Amygdala (tissue), 56 donors: ENCODE measurements around the gene GTPBP6.
"Not testable (repeated sequence)": the region's sequence is repeated elsewhere in the genome, so short reads cannot be mapped to it uniquely, and the experiment has no call there.

ENCODE experiments used
- DNase-seq, 56 donors: peaks; one replicate each; lab custom pipeline; 2025; lab: John Stamatoyannopoulos, UW

Gene GTPBP6

DNA sequence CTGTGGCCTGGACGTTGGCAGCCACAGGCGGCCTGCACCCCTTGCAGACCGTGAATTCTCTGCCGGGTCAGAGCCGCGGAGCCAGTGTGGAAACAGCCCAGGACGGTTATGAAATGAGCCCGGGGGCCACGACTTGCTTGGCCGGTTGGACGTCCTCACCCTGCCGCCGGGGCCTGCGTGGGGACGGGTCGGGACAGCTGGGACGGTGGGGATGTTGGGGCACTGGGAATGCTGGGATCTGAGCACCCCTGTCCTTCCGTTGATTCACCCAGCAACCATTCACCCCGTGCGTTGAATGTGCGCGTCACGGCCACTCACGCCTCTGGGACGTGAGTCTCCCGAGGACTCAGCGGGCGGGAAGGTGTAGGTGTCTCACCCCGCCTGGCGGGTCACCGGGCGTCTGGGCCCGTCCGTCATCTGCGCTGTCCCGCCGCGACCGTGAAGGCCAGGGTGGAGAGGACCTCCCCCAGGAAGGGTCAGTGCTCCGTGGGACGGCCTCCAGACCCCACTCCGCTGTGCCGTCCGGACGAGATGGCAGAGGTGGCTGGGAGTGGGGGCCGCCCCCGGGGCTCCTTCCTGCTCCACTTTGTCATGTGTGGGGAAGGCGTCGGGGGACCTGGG, 41.9 kb downstream of the GTPBP6 start:
- no peak for DNase-seq

DNA sequence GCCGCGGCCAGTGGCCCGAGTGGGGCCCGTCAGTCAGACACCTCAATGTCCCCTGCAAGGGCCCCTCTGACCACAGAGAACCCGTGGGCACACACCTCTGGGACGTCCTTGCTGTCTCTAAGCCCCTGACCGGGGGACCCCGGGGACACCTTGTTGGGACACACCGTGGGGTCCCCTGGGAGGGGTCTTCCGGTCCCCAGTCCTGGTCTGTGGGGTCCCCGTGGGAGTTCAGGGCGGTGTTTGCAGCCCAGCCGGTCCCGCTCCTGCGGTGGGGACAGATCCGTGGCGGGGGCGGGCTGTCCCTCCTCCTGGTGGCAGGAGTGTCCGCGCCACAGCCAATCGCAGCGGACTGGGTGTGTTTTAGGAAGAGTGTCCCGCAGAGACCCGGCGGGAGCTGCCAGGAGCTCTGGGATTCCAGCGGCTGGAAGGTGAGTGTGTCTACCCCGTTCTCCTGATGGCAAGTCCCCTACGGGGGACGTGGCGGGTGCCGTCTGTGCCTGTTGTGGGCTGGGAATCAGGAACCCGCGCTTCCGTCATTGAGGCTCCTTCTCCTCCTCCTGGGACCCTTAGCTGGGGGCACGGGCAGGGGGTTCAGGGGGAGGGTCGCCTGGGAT, 42.5 kb downstream of the GTPBP6 start:
- no peak for DNase-seq

DNA sequence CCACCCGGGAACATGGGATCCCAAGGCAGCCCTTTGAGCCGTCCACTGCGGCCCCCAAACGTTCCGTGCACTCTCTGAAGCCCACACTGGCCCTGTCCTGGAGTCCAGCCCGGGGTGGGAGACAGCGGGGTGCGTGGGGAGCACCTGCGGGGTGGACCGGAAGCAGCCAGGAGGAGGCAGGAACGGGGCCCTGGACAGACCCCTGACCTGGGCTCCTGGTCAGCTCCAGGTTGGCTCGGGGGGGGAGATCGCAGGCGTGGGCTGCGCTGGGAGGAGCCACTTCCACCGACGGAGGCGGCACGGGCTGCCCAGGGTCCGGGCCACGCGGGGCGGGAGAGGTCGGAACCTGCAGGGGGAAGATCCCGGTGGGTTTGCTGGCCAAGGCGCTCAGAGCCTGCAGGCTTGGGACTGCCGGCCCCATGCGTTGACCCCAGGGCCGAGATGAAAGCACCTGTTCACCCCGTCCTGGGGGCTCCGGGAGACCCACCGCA, 43.1 kb downstream of the GTPBP6 start:
- no peak for DNase-seq

DNA sequence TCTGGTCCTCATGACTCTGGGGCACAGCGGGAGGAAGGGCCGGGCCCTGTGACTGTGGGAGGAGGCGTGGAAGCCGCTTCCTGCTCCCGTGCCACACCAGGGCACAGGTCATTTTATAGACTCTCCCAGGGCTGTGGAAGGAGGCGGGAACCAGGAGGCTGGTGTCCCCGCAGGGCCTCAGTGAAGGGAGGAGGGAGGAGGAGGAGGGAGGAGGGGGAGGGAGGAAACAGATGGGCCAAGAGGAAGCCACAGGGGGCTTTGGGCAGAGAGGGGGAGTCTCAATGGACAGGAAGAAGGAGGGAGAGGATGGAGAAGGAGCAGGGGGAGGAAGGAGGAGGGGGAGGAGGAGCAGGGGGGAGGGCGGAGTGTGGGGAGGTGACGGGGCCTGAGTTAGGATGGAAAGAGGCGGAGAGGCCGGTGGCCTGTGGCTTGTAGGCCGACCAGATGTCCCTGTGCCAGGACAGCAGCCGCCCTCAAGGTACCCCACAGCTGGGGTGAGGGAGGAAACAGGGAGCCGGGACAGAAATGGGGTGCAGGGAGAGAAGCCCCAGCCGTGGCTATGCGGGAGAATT, 43.6 kb downstream of the GTPBP6 start:
- DNase-seq: no peak

DNA sequence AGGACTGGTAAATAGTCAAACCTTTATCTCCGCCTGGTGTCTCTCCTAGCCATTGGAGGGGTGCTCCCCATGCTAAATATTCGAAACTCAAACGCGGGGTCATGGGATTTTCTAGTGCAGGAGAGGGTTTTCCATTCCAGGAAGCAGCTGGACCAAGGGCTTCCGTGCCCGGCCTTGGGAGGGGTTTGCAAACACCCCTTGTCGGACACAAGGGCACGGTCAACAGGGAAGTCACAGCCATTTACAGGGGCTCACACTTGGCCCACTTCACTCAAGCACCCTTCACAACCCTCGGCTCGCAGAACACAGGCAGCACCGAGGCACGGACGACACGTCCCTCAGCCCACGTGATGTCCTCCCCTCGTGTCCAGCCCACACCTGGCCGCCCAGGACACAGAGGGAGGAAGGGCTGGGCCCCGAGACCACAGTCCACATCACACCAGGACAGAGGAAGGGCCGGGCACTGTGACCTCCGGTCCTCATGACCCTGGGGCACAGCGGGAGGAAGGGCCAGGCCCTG, 47.7 kb downstream of the GTPBP6 start:
- DNase-seq: no peak

DNA sequence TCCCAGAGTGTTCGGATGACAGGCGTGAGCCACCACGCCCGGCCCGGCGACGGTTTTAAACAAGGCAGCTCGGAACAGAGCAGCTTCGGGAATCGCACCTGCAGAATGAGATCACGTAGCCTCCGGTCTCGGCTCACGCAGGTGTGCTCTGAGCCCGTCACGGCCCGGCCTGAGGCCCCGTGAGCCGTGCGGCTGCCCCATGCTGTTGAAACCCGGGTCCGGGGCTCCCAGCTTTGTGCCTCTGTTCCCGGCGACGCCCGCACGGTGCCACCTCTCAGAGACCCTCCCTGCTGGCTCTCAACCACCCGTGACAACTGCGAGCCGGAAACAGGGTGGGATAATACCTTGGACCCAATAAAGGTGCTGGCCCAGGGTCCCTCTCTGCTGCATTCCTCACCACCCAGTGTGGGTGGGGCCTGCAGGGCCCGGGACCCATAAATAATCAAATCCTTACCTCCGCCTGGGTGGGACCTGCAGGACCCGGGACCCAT, 50.8 kb downstream of the GTPBP6 start:
- no peak for DNase-seq

DNA sequence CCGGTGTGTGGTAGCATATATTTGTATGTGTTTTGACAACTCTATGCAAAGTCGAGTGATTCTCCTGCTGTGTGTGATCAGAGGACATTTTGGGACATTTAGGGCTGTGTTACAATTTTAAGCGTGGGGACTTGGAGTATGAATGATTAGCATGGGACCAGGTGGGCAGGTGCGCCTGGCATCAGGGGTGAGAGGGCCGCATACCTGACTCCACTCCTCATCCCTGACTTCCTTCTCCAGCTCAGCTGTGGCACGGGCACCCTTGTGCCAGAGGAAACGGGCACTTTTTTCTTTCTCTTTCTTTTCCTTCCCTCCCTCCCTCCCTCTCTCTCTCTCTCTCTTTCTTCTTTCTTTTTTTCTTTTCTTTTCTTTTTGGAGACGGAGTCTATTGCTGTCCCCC, 53.1 kb downstream of the GTPBP6 start:
- no peak for DNase-seq

DNA sequence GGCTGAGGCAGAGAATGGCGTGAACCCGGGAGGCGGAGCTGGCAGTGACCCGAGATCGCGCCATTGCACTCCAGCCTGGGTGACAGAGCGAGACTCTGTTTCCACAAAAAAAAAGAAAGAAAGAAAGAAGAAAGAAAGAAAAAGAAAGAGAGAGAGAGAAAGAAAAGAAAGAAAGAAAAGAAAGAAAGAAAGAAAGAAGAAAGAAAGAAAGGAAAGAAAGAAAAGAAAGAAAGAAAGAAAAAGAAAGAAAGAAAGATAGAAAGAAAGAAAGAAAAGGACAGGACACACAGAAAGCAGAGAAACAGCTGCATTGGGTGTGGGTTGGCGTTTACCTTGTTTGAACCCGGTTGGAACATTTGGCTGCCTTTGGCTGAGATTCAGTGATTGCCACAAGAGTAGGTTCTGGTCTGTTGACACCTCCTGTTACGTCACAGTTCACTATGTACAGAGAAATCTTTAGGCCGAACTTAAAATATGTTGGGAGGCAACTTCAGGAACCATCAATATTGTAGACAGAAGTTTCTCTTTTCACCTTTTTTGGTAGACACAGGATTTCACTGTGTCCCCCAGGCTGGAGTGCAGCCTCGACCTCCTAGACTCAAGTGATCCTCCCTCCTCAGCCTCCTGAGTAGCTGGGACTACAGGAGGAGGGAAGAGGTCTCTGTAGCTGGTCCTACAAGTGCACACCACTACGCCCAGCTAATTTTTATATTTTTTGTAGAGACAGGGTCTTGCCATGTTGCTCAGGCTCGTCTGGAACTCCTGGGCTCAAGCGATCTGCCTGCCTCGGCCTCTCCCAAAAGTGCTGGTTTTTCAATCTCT, 53.8 kb downstream of the GTPBP6 start:
- no peak for DNase-seq

DNA sequence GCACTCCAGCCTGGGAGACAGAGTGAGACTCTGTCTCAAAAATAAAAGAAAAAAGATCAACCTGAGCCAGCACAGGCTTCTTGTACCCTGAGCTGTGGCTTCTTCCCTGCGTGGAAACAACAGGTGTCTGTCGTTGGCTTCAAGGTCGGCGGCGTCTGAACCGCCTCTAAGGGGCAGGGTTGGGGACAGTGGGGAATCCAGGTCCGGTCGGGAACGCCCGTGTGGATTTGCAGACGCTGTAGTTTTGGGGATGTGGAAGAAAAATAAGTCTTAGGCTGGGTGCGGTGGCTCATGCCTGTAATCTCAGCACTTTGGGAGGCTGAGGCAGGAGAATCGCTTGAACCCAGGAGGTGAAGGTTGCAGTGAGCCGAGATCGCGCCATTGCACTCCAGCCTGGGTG, 54.6 kb downstream of the GTPBP6 start:
- DNase-seq: not testable (repeated sequence)

DNA sequence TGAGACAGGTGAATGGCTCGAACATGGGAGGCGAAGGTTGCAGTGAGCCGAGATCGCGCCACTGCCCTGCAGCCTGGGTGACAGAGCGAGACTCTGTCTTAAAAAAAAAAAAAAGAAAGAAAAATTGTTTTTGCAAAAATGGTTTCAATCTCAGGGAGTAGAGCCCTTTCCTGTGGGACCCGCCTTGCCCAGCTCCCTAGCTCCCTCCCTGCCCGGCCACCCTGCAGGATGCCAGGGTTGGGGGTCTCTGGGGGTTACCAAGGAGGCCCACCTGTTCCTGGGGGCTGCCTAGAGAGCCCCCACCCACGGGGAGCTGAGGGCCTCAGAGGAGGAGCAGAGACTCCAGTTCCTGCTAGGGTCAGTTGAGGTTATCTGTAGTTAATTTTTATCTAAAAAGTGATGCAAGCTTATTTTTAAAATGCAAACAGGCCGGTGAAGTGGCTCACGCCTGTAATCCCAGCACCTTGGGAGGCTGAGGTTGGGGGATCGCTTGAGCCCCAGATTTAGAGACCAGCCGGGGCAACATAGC, 56.2 kb downstream of the GTPBP6 start:
- DNase-seq: no peak

DNA sequence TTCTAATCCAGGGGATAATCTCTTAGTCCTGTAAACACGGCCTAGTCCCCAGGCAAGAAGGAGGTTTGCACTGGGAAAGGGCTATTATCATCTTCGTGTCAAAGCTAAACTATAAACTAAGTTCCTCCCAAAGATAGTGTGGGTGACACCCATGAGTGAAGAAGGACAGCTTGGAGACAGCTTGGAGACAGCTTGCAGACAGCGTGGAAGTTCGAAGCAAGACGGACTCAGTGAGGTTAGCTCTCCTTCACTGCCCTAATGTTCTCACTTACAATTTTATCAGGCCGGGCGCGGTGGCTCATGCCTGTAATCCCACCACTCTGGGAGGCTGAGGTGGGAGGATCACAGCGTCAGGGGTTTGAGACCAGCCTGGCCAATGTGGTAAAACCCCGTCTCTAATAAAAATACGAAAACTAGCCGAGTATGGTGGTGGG, 56.7 kb downstream of the GTPBP6 start:
- DNase-seq: no peak

DNA sequence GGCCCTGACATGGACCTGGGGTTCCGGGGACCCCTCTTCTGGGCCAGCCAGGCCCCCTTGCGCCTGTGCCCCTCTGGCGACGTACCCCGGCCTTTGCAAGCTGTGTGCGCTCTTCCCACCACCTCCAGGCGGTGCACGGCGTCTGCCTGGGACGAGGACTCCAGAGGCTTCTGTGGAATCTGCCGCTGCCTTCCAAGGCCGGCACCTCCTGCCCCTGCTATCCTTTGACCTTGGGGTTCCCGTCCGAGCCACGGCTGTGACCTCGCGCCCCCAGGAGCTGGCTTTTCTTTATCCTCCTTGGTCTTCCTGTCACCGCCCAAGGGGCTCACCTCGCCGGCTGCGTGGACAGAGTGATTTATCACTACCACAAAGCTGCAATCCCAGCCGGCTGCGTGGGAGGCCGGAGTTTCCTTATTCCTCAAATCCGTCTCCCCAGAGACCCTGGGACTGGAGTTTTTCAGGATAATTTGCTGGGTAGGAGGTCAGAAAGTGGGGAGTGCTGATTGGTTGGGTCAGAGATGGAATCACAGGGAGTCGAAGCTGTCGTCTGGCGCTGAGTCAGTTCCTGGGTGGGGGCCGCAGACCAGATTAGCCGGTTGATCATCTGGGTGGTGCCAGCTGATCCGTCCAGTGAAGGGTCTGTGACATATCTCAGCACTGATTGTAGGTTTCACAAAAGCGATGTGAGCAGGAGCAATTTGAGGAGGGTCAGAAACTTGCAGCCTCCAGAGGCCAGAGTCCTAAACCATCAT, 57.3 kb downstream of the GTPBP6 start:
- DNase-seq: no peak

DNA sequence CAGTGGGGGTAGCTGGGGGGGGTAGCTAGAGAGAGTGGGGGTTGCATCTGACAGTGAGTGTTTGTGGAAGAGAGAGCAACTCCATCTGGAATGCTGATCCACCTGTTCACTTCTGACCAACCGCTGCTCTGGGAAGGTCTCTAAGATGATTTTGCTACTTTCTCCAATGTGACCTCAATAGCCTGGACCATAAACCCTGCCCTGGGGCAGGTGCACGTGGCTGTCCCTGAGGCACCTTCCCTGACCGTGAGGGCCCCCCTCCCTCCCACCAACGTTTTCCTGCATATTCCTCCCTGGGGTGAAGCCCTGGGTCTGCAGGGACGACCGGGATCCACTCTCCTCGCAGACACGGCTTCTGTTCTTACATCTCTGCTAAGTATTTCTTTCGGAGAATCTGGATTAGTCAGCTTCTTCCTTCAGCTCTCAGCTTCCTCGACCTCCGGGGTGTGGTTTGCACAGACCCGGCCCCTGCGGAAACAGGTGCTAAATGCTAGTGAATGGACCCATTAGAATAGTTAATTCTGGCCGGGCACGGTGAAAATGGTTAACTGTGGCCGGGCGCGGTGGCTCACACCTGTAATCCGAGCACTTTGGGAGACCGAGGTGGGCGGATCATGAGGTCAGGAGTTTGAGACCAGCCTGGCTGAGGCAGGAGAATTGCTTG, 58.8 kb downstream of the GTPBP6 start:
- no peak for DNase-seq

DNA sequence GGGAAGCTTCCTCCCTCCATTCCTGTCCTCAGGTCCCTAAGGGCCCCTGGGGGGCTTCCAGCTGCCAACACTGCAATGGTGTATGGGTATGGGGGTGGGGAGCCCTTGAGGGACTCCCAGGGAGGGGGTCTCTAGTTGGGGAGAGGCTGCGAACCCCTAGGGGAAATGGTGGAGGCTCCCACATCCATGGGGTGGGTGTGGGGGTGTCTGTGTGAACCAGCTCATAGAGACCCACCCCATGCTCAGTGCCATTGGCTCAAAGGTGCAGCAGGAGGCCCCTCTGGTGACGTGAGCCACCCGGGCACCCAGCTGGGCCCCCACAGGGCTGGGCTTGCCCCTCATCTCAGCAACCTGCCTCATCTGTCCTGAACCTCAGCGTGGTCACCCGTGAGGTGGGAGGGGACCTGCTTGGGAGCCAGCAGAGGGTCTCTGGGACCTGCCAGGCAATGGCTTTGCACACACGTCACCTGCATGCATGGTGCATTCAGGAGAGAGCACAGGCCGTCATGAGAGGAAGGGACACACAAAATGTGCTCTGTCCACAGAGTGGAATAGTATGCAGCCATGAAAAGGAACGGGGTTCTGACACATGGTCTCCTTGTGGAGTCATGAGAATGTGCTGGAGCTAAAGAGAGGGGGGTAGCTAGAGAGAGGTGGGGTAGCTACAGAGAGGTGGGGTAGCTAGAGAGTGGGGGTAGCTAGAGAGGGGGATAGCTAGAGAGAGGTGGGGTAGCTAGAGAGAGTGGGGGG, 60.1 kb downstream of the GTPBP6 start:
- DNase-seq: no peak

DNA sequence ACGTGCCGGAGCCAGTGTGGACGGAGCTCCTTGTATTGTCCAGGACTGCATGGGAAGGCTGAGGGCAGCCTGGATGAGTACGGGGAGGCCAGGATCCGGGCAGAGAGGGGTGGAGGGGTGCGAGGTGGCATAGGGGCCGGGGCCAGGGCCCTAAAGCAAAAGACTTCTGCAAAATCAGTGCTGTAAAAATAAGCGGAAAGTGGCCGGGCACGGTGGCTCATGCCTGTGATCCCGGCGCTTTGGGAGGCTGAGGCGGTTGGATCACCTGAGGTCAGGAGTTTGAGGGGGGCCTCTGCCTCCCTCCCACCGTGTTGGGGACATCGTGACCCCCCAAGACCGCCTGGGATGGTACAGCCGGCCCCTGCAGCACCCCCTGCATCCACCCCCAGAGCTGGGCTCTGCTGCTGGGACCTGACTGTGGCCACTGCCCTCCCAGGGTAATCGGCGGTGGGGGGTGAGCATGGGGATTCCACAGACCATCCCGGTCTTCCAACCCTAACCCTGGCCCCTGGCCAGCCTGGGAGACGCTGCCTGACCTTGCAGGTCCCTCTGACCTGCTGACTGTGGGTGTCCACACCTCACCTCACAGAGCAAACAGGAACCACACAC, 60.8 kb downstream of the GTPBP6 start:
- no peak for DNase-seq

DNA sequence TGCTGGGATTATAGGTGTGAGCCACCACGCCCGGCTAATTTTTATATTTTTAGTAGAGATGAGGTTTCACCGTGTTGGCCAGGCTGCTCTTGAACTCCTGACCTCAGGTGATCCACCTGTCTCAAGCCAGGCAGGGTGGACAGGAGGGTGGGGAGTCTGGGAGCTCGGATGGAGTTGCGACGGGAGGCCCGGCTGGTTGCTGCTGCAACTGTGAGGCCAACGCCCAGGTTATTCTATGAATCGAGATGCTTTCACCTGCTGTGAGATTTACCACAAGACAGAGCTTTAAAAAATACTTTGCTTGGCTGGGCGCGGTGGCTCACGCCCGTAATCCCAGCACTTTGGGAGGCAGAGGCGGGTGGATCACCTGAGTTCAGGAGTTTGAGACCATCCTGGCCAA, 61.5 kb downstream of the GTPBP6 start:
- not testable (repeated sequence) for DNase-seq

DNA sequence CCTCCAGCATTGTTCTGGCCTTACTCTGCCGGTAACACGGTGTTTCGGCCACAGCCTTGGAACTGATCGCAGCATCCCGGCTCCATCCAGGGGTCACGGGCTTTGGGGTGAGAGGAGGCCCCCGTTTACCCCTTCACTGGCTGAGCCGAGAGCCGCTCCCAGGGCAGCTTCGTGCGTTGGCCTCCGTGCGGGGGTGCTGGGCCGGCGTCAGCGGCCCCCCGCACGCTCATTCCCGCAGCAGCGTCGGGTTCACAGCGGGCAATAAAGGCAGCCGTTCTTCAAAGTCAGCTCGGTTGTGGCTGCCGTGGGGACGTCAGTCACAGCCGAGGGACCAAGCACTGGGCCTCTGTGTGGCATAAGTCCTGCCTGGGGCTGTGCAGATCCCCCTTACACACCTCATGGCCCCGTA, 62.7 kb downstream of the GTPBP6 start:
- no peak for DNase-seq
